ENCODE data around the gene CCDC88C.

GRCh38 chr14:91419451-91419850, 1.8 kb upstream of the CCDC88C start:
- TF ChIP-seq EZH2 (IDR thresholded peaks at IDR 0.05; ENCODE audit: low read length): no peak
- TF ChIP-seq, protein P1, sequence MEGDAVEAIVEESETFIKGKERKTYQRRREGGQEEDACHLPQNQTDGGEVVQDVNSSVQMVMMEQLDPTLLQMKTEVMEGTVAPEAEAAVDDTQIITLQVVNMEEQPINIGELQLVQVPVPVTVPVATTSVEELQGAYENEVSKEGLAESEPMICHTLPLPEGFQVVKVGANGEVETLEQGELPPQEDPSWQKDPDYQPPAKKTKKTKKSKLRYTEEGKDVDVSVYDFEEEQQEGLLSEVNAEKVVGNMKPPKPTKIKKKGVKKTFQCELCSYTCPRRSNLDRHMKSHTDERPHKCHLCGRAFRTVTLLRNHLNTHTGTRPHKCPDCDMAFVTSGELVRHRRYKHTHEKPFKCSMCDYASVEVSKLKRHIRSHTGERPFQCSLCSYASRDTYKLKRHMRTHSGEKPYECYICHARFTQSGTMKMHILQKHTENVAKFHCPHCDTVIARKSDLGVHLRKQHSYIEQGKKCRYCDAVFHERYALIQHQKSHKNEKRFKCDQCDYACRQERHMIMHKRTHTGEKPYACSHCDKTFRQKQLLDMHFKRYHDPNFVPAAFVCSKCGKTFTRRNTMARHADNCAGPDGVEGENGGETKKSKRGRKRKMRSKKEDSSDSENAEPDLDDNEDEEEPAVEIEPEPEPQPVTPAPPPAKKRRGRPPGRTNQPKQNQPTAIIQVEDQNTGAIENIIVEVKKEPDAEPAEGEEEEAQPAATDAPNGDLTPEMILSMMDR (optimal IDR thresholded peaks at IDR 0.05 in 1 of 3, IDR thresholded peaks at IDR 0.05 in 1 of 3, conservative IDR thresholded peaks at IDR 0.05 in 1 of 3; ENCODE audit: extremely low read depth in 1 of 3, insufficient read depth in 2 of 3, low read length in 3 of 3): no peak

All from keratinocyte (primary cell).